Adipose tissue (tissue), 3 donors: ENCODE results near the gene HDDC2. TPM values are rescaled to one million over a fixed set of nuclear protein-coding genes. Genes with fewer than 3 reads are reported as not detected.
A peak's percentile ranks its signal among the peaks of the same experiment; 100 is the strongest.
"Not testable (repeated sequence)": the region's sequence is repeated elsewhere in the genome, so short reads cannot be mapped to it uniquely, and the experiment has no call there.

ENCODE experiments used
- H3K27ac ChIP-seq: one replicate; pipeline ENCODE4 v1.5.1; 2013; ENCODE audit warnings: low read depth, low read length
- WGBS, 3 donors: extraction: QIAGEN DNeasy Blood & Tissue Kit; methylation state at CpG; one replicate each; pipeline ENCODE4 v1.1.7; 2013; 5-methylcytosine and 5-hydroxymethylcytosine counted together
- polyA plus RNA-seq, 3 donors: library from polyadenylated mRNA; stranded (reverse); fragments of 200-250 nt; gene quantifications; one replicate each; pipeline ENCODE4 v1.2.3, GENCODE V29; 2013
- donor health status: healthy with polysubstance abuse.
- donor health status: Bipolar disorder and iron deficiency.
- donor health status: healthy.

The HDDC2 gene
- polyA plus RNA-seq, 3 donors, result 35.5 to 106 (median 79.6) TPM

GRCh38 chr6:125307964-125308615 lies 6.3 kb upstream of the HDDC2 start:
- WGBS, 3 donors, result 48 to 62% (median 61%) methylated on average over 6 of the region's 6 CpGs
- no peak overlapping the region for H3K27ac ChIP-seq

- 77 to 83% (median 80%) methylated on average over 6 of the region's 6 CpGs for whole genome bisulfite sequencing, 3 donors
Observed at GRCh38 chr6:125307150-125307838, 5.5 kb upstream of the HDDC2 start.

GRCh38 chr6:125306756-125307149 lies 5.0 kb upstream of the HDDC2 start:
- no peak overlapping the region for H3K27ac ChIP-seq
- WGBS, 3 donors, result 69 to 86% (median 73%) methylated on average over 3 of the region's 3 CpGs

More at GRCh38 chr6:125307150-125307838, 5.5 kb upstream of the HDDC2 start:
- no peak overlapping the region for H3K27ac ChIP-seq

- WGBS, 3 donors, result 84 to 88% (median 85%) methylated on average over 3 of the region's 3 CpGs
Observed at GRCh38 chr6:125304970-125305660, 3.3 kb upstream of the HDDC2 start.

GRCh38 chr6:125303512-125303854 lies 1.7 kb upstream of the HDDC2 start:
- no peak overlapping the region for H3K27ac ChIP-seq
- 50 to 94% (median 62%) methylated on average over 1 of the region's 1 CpG for WGBS, 3 donors

More at GRCh38 chr6:125304970-125305660, 3.3 kb upstream of the HDDC2 start:
- H3K27ac ChIP-seq, result no peak overlapping the region

- no peak overlapping the region for H3K27ac ChIP-seq
- WGBS, 3 donors, result 76 to 83% (median 76%) methylated on average over 4 of the region's 4 CpGs
Observed at GRCh38 chr6:125302840-125303511, 1.2 kb upstream of the HDDC2 start.

GRCh38 chr6:125300992-125301434 lies 754 bp downstream of the HDDC2 start:
- WGBS, 3 donors, result 3% methylated on average over 11 of the region's 11 CpGs
- H3K27ac ChIP-seq, result peak overlapping the region; percentile 10

GRCh38 chr6:125299257-125299656 lies 2.5 kb downstream of the HDDC2 start:
- 89 to 94% (median 91%) methylated on average over 3 of the region's 3 CpGs for WGBS, 3 donors
- H3K27ac ChIP-seq, result no peak overlapping the region

- no peak overlapping the region for H3K27ac ChIP-seq
- 88 to 100% (median 89%) methylated on average over 1 of the region's 1 CpG for WGBS, 3 donors
Observed at GRCh38 chr6:125296471-125296870, 5.3 kb downstream of the HDDC2 start.

GRCh38 chr6:125294925-125295324 lies 6.8 kb downstream of the HDDC2 start:
- WGBS, 3 donors, result 38 to 73% (median 73%) methylated on average over 3 of the region's 3 CpGs
- H3K27ac ChIP-seq, result no peak overlapping the region

- 93 to 97% (median 95%) methylated on average over 1 of the region's 1 CpG for WGBS, 3 donors
- H3K27ac ChIP-seq, result no peak overlapping the region
Observed at GRCh38 chr6:125294036-125294435, 7.7 kb downstream of the HDDC2 start.

GRCh38 chr6:125293587-125293986 lies 8.2 kb downstream of the HDDC2 start:
- 93 to 100% (median 95%) methylated on average over 3 of the region's 3 CpGs for WGBS, 3 donors

GRCh38 chr6:125287718-125288117 lies 14.0 kb downstream of the HDDC2 start:
- no peak overlapping the region for H3K27ac ChIP-seq
- 94 to 97% (median 95%) methylated on average over 9 of the region's 9 CpGs for WGBS, 3 donors

More at GRCh38 chr6:125293587-125293986, 8.2 kb downstream of the HDDC2 start:
- H3K27ac ChIP-seq, result no peak overlapping the region

GRCh38 chr6:125285936-125286335 lies 15.8 kb downstream of the HDDC2 start:
- WGBS, 3 donors, result 98 to 100% (median 99%) methylated on average over 1 of the region's 1 CpG

GRCh38 chr6:125285353-125285752 lies 16.4 kb downstream of the HDDC2 start:
- 98 to 100% (median 100%) methylated on average over 1 of the region's 1 CpG for WGBS, 3 donors

More at GRCh38 chr6:125285936-125286335, 15.8 kb downstream of the HDDC2 start:
- no peak overlapping the region for H3K27ac ChIP-seq

GRCh38 chr6:125282470-125282869 lies 19.3 kb downstream of the HDDC2 start:
- WGBS, 3 donors, result 97 to 100% (median 98%) methylated on average over 3 of the region's 3 CpGs

More at GRCh38 chr6:125285353-125285752, 16.4 kb downstream of the HDDC2 start:
- no peak overlapping the region for H3K27ac ChIP-seq

GRCh38 chr6:125280370-125281035 lies 21.3 kb downstream of the HDDC2 start:
- H3K27ac ChIP-seq, result not testable (repeated sequence)
- WGBS, 3 donors, result 89 to 95% (median 90%) methylated on average over 11 of the region's 11 CpGs

More at GRCh38 chr6:125282470-125282869, 19.3 kb downstream of the HDDC2 start:
- not testable (repeated sequence) for H3K27ac ChIP-seq

- WGBS, 3 donors, result 95 to 97% (median 95%) methylated on average over 7 of the region's 7 CpGs
- no peak overlapping the region for H3K27ac ChIP-seq
Observed at GRCh38 chr6:125279961-125280360, 21.8 kb downstream of the HDDC2 start.
